Fibroblast of lung (primary cell): ENCODE results near the gene SMAD2.

Experiments
- CTCF ChIP-seq, 2 donors: IDR thresholded peaks in 1 of 2; conservative IDR thresholded peaks in 1 of 2; 1 replicate in 1 of 2; 2 replicates in 1 of 2; pipeline ENCODE4 v1.5.1; 2011 to 2012; ENCODE audit warnings: low read length in 2 of 2, control low read depth in 1 of 2, inconsistent platforms in 1 of 2, low read depth in 1 of 2, mild to moderate bottlenecking in 1 of 2
- EZH2 ChIP-seq: IDR thresholded peaks from 2 replicates; pipeline ENCODE4 v1.5.1; 2012; ENCODE audit warnings: low read length, control low read depth, mild to moderate bottlenecking; ENCODE audit errors: missing control alignments

GRCh38 chr18:47975701-47976100, 45.2 kb upstream of the SMAD2 start:
- no peak for TF ChIP-seq CTCF (conservative IDR thresholded peaks at IDR 0.05 in 1 of 2, IDR thresholded peaks at IDR 0.05 in 1 of 2; ENCODE audit: low read depth in 1 of 2, low read length in 2 of 2)
- TF ChIP-seq EZH2: no peak
